K562 (cell line): ENCODE results near the gene CCDC183. TPM values are rescaled to one million over a fixed set of nuclear protein-coding genes. Genes with fewer than 3 reads are reported as not detected.

Experiments
- ATAC-seq: fragments of 200-7000 bp; cut with Tn5 transposase; 3 replicates; pipeline ENCODE4 v1.9.1; 2020; ENCODE audit warnings: moderate library complexity
- BruUV-seq: library from RNA; stranded (reverse); fragments of 400-500 nt; replicated peaks from 2 replicates; lab custom pipeline; 2021; lab: Mats Ljungman, UMichigan
- CTCF ChIA-PET: fragments of 300-600 bp; formaldehyde crosslinking; extraction: SDS; loops from one replicate; lab custom pipeline; 2021; ENCODE audit warnings: low intra/inter-chr PET ratio; lab: Yijun Ruan, JAX
- POLR2A ChIA-PET: fragments of 300-600, 350-650 bp; sonication (Branson Sonifier 250); formaldehyde crosslinking; extraction: SDS; loops from one replicate; lab custom pipeline; 2021; ENCODE audit warnings: antibody characterized with exemption, inconsistent platforms; lab: Yijun Ruan, JAX
- DNase-seq, 4 experiments: peaks; one replicate each; pipeline versions ENCODE4 v3.0.0 to v3.0.0-alpha.2; 2011 to 2018; ENCODE audit warnings: low spot score in 3 of 4, mixed read lengths in 3 of 4; ENCODE audit errors: extremely low read depth in 1 of 4
- FAIRE-seq: peaks from 2 replicates; lab custom pipeline; 2011; peaks lifted over from hg19 to GRCh38; lab: Jason Lieb, UNC
- H2AFZ ChIP-seq: 2 replicates; pipeline ENCODE4 v1.6.0; 2011; ENCODE audit warnings: low read depth, low read length, control low read depth, inconsistent platforms
- H3K27ac ChIP-seq: fragments of 200-600 bp; 3 replicates; pipeline ENCODE4 v1.8.0; 2011; ENCODE audit warnings: low read depth, mild to moderate bottlenecking, control low read depth, inconsistent platforms, low read length, moderate library complexity, mixed read lengths; ENCODE audit errors: extremely low read depth
- H3K27me3 ChIP-seq, 2 experiments: fragments of 300-600 bp in 1 of 2; 2 replicates in 1 of 2; 3 replicates in 1 of 2; pipeline versions ENCODE4 v1.6.0 to v1.8.0; 2011; ENCODE audit warnings: inconsistent platforms in 2 of 2, low read length in 2 of 2, mild to moderate bottlenecking in 1 of 2, mixed read lengths in 1 of 2, moderate library complexity in 1 of 2; ENCODE audit not compliant: control insufficient read depth in 2 of 2, insufficient read depth in 2 of 2
- H3K36me3 ChIP-seq: fragments of 300-600 bp; 3 replicates; pipeline ENCODE4 v1.8.0; 2011; ENCODE audit warnings: mild to moderate bottlenecking, low read length, inconsistent platforms; ENCODE audit not compliant: control insufficient read depth, insufficient read depth
- H3K4me1 ChIP-seq, 2 experiments: fragments of 200-600 bp in 1 of 2; replicated peaks in 1 of 2; 2 replicates in 1 of 2; 3 replicates in 1 of 2; pipeline versions ENCODE4 v1.5.1 to v1.8.0; 2011; ENCODE audit warnings: inconsistent platforms in 2 of 2, low read length in 2 of 2, mild to moderate bottlenecking in 1 of 2, mixed read lengths in 1 of 2, moderate library complexity in 1 of 2; ENCODE audit not compliant: control insufficient read depth in 2 of 2, insufficient read depth in 2 of 2
- H3K4me2 ChIP-seq: 2 replicates; pipeline ENCODE4 v1.6.1; 2011; ENCODE audit warnings: low read length, control low read depth, inconsistent platforms, mixed read lengths; ENCODE audit not compliant: insufficient read depth
- H3K4me3 ChIP-seq: fragments of 200-600 bp; sonication (generic), shearing (Covaris generic); 2 replicates; pipeline ENCODE4 v1.5.1; 2016; ENCODE audit warnings: control low read depth, inconsistent platforms
- H3K79me2 ChIP-seq: fragments of 200-600 bp; 3 replicates; pipeline ENCODE4 v1.8.0; 2011; ENCODE audit warnings: low read length, inconsistent platforms; ENCODE audit not compliant: control insufficient read depth, insufficient read depth
- H3K9ac ChIP-seq, 2 experiments: 2 replicates each; pipeline versions ENCODE4 v1.6.0 to v1.6.1; 2011; ENCODE audit warnings: low read depth in 2 of 2, low read length in 2 of 2, control low read depth in 1 of 2, inconsistent platforms in 1 of 2, mild to moderate bottlenecking in 1 of 2, mixed read lengths in 1 of 2; ENCODE audit not compliant: insufficient read depth in 1 of 2
- H3K9me1 ChIP-seq: one replicate; pipeline ENCODE4 v1.6.0; 2011; ENCODE audit warnings: inconsistent platforms, mild to moderate bottlenecking, low read length, moderate library complexity; ENCODE audit not compliant: control insufficient read depth, insufficient read depth
- H3K9me3 ChIP-seq: replicated peaks from 2 replicates; pipeline ENCODE4 v1.5.1; 2011; ENCODE audit warnings: low read depth, low read length, inconsistent platforms; ENCODE audit not compliant: control insufficient read depth, insufficient read depth
- H4K20me1 ChIP-seq: replicated peaks from 2 replicates; pipeline ENCODE4 v1.6.1; 2011; ENCODE audit warnings: low read length, inconsistent platforms, mixed read lengths; ENCODE audit not compliant: control insufficient read depth, insufficient read depth
- CAMTA2 ChIP-seq: fragments of 250-450 bp; sonication (Bioruptor Pico); conservative IDR thresholded peaks from 2 replicates; pipeline ENCODE4 v1.5.1; 2022
- KLF6 ChIP-seq: fragments of 250-450 bp; sonication (Bioruptor Pico); IDR thresholded peaks from 2 replicates; pipeline ENCODE4 v1.4.0; 2020; ENCODE audit warnings: mild to moderate bottlenecking, moderate library complexity, borderline replicate concordance
- L3MBTL2 ChIP-seq: fragments of 450-650 bp; IDR thresholded peaks from 2 replicates; pipeline ENCODE4 v1.6.1; 2016; ENCODE audit warnings: mild to moderate bottlenecking, moderate library complexity
- LCOR ChIP-seq: sonication (generic); formaldehyde crosslinking; IDR thresholded peaks from 2 replicates; pipeline ENCODE4 v1.8.0; 2022; ENCODE audit warnings: mild to moderate bottlenecking, missing genetic modification reagents
- NEUROD1 ChIP-seq: fragments of 150-350 bp; IDR thresholded peaks from 2 replicates; pipeline ENCODE4 v1.6.1; 2014; ENCODE audit warnings: borderline replicate concordance, low read length, low read depth; ENCODE audit not compliant: partially characterized antibody
- NFE2L1 ChIP-seq: fragments of 450-650 bp; IDR thresholded peaks from 2 replicates; pipeline ENCODE4 v1.6.1; 2016; ENCODE audit warnings: missing genetic modification characterization, low read depth, mild to moderate bottlenecking, missing compliant biosample characterization, moderate library complexity, borderline replicate concordance
- POLR2G ChIP-seq: fragments of 200-400 bp; formaldehyde crosslinking; IDR thresholded peaks from 2 replicates; pipeline ENCODE4 v1.6.1; 2017; ENCODE audit warnings: low read depth, mild to moderate bottlenecking, antibody characterized with exemption, low read length, moderate library complexity
- PTRF ChIP-seq: fragments of 450-650 bp; IDR thresholded peaks from 2 replicates; pipeline ENCODE4 v1.6.1; 2016; ENCODE audit warnings: mild to moderate bottlenecking, missing genetic modification characterization, missing compliant biosample characterization
- SETDB1 ChIP-seq: IDR thresholded peaks from one replicate; pipeline ENCODE4 v1.6.1; 2012; ENCODE audit warnings: low read length, control low read depth, inconsistent platforms
- SMAD4 ChIP-seq: fragments of 250-450 bp; sonication (Bioruptor Pico); conservative IDR thresholded peaks from 2 replicates; pipeline ENCODE4 v1.8.0; 2021; ENCODE audit warnings: inconsistent platforms, mild to moderate bottlenecking, moderate library complexity
- SMC3 ChIP-seq: conservative IDR thresholded peaks from 2 replicates; pipeline ENCODE4 v1.6.1; 2011; ENCODE audit warnings: low read depth, low read length, improper control_type of control experiment; ENCODE audit not compliant: insufficient read depth
- ZFP36 ChIP-seq: fragments of 150-350 bp; IDR thresholded peaks from 2 replicates; pipeline ENCODE4 v1.6.1; 2018; ENCODE audit warnings: low read length, low read depth; ENCODE audit not compliant: partially characterized antibody
- ZKSCAN3 ChIP-seq: fragments of 250-450 bp; sonication (Bioruptor Pico); IDR thresholded peaks from 2 replicates; pipeline ENCODE4 v1.4.0; 2020
- ZNF282 ChIP-seq: sonication (generic); formaldehyde crosslinking; IDR thresholded peaks from 2 replicates; pipeline ENCODE4 v1.8.1; 2023; ENCODE audit warnings: missing genetic modification reagents
- WGBS: fragments of 100-300 bp; shearing (Covaris generic); methylation state at CpG from one replicate; pipeline ENCODE4 v1.1.6; 2016; ENCODE audit warnings: low coverage, mixed read lengths; ENCODE audit not compliant: insufficient coverage; ENCODE audit errors: missing lambda C conversion rate; 5-methylcytosine and 5-hydroxymethylcytosine counted together
- in situ Hi-C: fragments of 300-500 bp; cut with MboI; formaldehyde crosslinking; loops from 4 replicates; pipeline ENCODE4 v1.15.0; 2018; ENCODE audit warnings: inconsistent platforms, mixed read lengths
- intact Hi-C: fragments of 100-400 bp; cut with micrococcal nuclease; formaldehyde crosslinking; loops from 2 replicates; pipeline ENCODE4 v1.14.2; 2022
- polyA plus RNA-seq, 8 experiments: library from polyadenylated mRNA; depleted of rRNA in 4 of 8; stranded (reverse) in 5 of 8; unstranded in 3 of 8; fragments of >200 nt; fragmentation: Nextera tagmentation in 2 of 8; fragmentation: Illumina TruSeq in 1 of 8; extraction: Ambion mirVana in 2 of 8; extraction: Trizol in 1 of 8; gene quantifications; 2 replicates each; pipeline versions ENCODE4 v1.2.1 to v1.2.3, GENCODE V29; 2011 to 2014; ENCODE audit warnings: inconsistent platforms in 1 of 8, missing spikeins in 1 of 8
- total RNA-seq, 7 experiments: library from RNA; depleted of rRNA in 6 of 7; stranded (reverse); fragments of >200 nt in 6 of 7; fragmentation: Illumina TruSeq in 2 of 7; extraction: Trizol in 2 of 7; gene quantifications; 2 replicates each; pipeline versions ENCODE4 v1.2.1 to v1.2.3, GENCODE V29; 2011 to 2021; ENCODE audit warnings: low replicate concordance in 1 of 7
- TF ChIP-seq, protein P1 (sequence below): sonication (generic); formaldehyde crosslinking; IDR thresholded peaks from 2 replicates; pipeline ENCODE4 v1.8.0; 2023; ENCODE audit warnings: missing genetic modification reagents, mild to moderate bottlenecking, borderline replicate concordance

The CCDC183 gene
- total and polyA plus RNA-seq, 9 of the 15 experiments (the other 6 are each of a cell fraction or from before 2014, with no cell fraction given) = 0.21 to 0.60 (median 0.29) TPM; not detected in 4

DNA sequence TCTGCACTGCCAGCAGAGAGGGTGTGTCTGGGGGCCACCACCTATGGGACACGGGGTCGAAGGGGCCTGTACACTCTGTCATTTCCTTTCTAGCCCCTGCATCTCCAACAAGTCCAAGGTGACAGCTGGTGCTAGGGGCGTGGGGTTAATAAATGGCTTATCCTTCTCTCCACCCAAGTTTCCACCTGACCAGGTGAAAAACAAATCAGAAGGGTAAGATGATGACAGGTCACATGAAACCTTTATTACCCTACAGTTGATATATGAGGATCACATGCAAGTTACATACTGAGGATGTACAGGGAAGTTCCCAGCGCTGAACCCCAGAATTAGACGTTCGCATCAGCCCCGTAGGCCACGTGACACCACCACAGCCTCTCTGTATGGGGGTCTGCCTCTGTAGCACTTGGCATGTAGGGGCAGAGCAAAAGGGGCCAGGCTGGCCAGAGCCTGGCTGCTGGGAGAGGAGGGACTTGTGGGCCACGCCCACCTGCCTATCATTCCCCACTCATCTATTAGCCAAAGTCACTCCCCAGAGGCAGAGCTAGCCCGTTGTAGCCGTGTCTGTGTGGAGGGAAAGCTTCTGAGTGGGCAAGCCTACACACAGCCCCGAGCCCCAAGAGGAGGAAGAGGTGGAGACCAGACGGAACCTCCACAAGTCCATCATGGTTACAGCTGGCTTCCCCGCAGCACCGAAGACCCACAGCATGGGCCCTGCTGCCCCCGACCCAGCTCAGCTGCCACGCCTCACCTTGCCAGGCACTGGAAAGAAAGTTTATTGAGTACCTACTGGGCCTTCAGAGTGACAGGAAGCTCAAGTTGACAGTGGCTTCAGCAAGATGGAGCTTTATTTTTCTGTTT lies 2.8 kb upstream of the CCDC183 start:
- intact Hi-C loops (no loop called here), in situ Hi-C loops (loop anchor here (25.0 kb wide), 1 partner anchor 444 kb away; the partner anchor contains the start of genes CYSRT1, RNF224, SLC34A3 and TUBB4B)
- H2AFZ ChIP-seq = no peak overlapping the region
- peaks cover 19% of the 10 kb centered on the region for H3K79me2 ChIP-seq
- peaks cover 56 to 58% of the 10 kb centered on the region in 2 experiments for H3K4me1 ChIP-seq
- H3K36me3 ChIP-seq = peaks cover 18% of the 10 kb centered on the region; the same call in 1 of the 3 replicates
- peak; percentile 87 for FAIRE-seq
- H3K27ac ChIP-seq = no peak overlapping the region
- ChIA-PET POLR2A (interaction anchor here (0.6 to 2.8 kb wide), 3 partner anchors 9 to 22 kb away, joined by 3 to 14 read pairs (median 6); partner anchors contain the start of gene RABL6), CTCF (no interaction called here)
- no peaks in the 10 kb centered on the region for H3K9me3 ChIP-seq
- peak overlapping the region in 1 of 2 experiments; percentile 93; a peak in 1 of 4 replicates for H3K9ac ChIP-seq
- ATAC-seq = peak; percentile 34
- peak; percentile 42 to 84 (median 50) for DNase-seq
- H3K27me3 ChIP-seq = no peaks in the 10 kb centered on the region
- peak overlapping the region; percentile 32; the same call in 1 of the 2 replicates for H3K4me2 ChIP-seq
- BruUV-seq = no TSS peak
- peaks cover 4% of the 10 kb centered on the region for H3K9me1 ChIP-seq
- H3K4me3 ChIP-seq = no peak overlapping the region
- peaks cover 5% of the 10 kb centered on the region; the same call in 1 of the 2 replicates for H4K20me1 ChIP-seq
- WGBS = 43% methylated on average over 15 of the region's 17 CpGs
- TF ChIP-seq SMC3 (no peak), LCOR (CRISPR knock-in tag) (no peak), ZNF282 (no peak), NFE2L1 (tag) (no peak), L3MBTL2 (peak; percentile 32; the same call in 1 of the 2 replicates), KLF6 (CRISPR knock-in tag) (no peak), CAMTA2 (CRISPR knock-in tag) (0 out of 2 replicates have a peak, but pooled peaks have one; percentile 38), ZKSCAN3 (CRISPR knock-in tag) (0 out of 2 replicates have a peak, but pooled peaks have one; percentile 48), SETDB1 (no peak), ZFP36 (peak; percentile 21), SMAD4 (no peak), PTRF (tag) (no peak), NEUROD1 (no peak), POLR2G (no peak)
- TF ChIP-seq, protein P1, sequence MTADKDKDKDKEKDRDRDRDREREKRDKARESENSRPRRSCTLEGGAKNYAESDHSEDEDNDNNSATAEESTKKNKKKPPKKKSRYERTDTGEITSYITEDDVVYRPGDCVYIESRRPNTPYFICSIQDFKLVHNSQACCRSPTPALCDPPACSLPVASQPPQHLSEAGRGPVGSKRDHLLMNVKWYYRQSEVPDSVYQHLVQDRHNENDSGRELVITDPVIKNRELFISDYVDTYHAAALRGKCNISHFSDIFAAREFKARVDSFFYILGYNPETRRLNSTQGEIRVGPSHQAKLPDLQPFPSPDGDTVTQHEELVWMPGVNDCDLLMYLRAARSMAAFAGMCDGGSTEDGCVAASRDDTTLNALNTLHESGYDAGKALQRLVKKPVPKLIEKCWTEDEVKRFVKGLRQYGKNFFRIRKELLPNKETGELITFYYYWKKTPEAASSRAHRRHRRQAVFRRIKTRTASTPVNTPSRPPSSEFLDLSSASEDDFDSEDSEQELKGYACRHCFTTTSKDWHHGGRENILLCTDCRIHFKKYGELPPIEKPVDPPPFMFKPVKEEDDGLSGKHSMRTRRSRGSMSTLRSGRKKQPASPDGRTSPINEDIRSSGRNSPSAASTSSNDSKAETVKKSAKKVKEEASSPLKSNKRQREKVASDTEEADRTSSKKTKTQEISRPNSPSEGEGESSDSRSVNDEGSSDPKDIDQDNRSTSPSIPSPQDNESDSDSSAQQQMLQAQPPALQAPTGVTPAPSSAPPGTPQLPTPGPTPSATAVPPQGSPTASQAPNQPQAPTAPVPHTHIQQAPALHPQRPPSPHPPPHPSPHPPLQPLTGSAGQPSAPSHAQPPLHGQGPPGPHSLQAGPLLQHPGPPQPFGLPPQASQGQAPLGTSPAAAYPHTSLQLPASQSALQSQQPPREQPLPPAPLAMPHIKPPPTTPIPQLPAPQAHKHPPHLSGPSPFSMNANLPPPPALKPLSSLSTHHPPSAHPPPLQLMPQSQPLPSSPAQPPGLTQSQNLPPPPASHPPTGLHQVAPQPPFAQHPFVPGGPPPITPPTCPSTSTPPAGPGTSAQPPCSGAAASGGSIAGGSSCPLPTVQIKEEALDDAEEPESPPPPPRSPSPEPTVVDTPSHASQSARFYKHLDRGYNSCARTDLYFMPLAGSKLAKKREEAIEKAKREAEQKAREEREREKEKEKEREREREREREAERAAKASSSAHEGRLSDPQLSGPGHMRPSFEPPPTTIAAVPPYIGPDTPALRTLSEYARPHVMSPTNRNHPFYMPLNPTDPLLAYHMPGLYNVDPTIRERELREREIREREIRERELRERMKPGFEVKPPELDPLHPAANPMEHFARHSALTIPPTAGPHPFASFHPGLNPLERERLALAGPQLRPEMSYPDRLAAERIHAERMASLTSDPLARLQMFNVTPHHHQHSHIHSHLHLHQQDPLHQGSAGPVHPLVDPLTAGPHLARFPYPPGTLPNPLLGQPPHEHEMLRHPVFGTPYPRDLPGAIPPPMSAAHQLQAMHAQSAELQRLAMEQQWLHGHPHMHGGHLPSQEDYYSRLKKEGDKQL (CRISPR knock-in tag) = no peak
